GM18873 (cell line): ENCODE measurements around the gene P3H2.

ENCODE experiments used
- ATAC-seq: cut with Tn5 transposase; IDR thresholded peaks from one replicate; pipeline ENCODE4 v1.9.1; 2021; ENCODE audit warnings: mild to moderate bottlenecking, moderate library complexity, moderate number of reproducible peaks; ENCODE audit not compliant: unreplicated experiment, low FRiP score

The P3H2 gene

GRCh38 chr3:190127797-190128196, 7.1 kb upstream of the P3H2 start:
- ATAC-seq = no peak

GRCh38 chr3:190127195-190127594, 6.5 kb upstream of the P3H2 start:
- no peak for ATAC-seq

GRCh38 chr3:190125436-190126068, 4.9 kb upstream of the P3H2 start:
- no peak for ATAC-seq

- ATAC-seq = no peak
These were observed 3.4 kb upstream of the P3H2 start for GRCh38 chr3:190124067-190124466.

GRCh38 chr3:190122198-190122771, 1.6 kb upstream of the P3H2 start:
- ATAC-seq = no peak

GRCh38 chr3:190121383-190121782, 686 bp upstream of the P3H2 start:
- no peak for ATAC-seq

GRCh38 chr3:190121061-190121377, 322 bp upstream of the P3H2 start:
- ATAC-seq = no peak

GRCh38 chr3:190119461-190120268, 1.0 kb downstream of the P3H2 start:
- ATAC-seq = no peak

- no peak for ATAC-seq
These were observed 2.3 kb downstream of the P3H2 start for GRCh38 chr3:190118438-190118837.

- ATAC-seq = no peak
These were observed 2.7 kb downstream of the P3H2 start for GRCh38 chr3:190117981-190118380.

- ATAC-seq = no peak
These were observed 4.1 kb downstream of the P3H2 start for GRCh38 chr3:190116551-190117067.

- ATAC-seq = no peak
These were observed 9.9 kb downstream of the P3H2 start for GRCh38 chr3:190110826-190111225.

- ATAC-seq = no peak
These were observed 11.3 kb downstream of the P3H2 start for GRCh38 chr3:190109441-190109840.

- ATAC-seq = no peak
These were observed 11.9 kb downstream of the P3H2 start for GRCh38 chr3:190108804-190109203.

- ATAC-seq = no peak
These were observed 14.8 kb downstream of the P3H2 start for GRCh38 chr3:190105876-190106275.

- ATAC-seq = no peak
These were observed 19.2 kb downstream of the P3H2 start for GRCh38 chr3:190101320-190102011.

GRCh38 chr3:190099099-190099498, 21.6 kb downstream of the P3H2 start:
- ATAC-seq = no peak

GRCh38 chr3:190097617-190098016, 23.1 kb downstream of the P3H2 start:
- ATAC-seq = no peak

GRCh38 chr3:190097025-190097424, 23.7 kb downstream of the P3H2 start:
- ATAC-seq = no peak

- no peak for ATAC-seq
These were observed 24.4 kb downstream of the P3H2 start for GRCh38 chr3:190096345-190096744.

GRCh38 chr3:190094160-190094718, 26.5 kb downstream of the P3H2 start:
- no peak for ATAC-seq
